Loucy (cell line): ENCODE measurements around the gene SIGLEC10.
"Not testable (repeated sequence)": the region's sequence is repeated elsewhere in the genome, so short reads cannot be mapped to it uniquely, and the experiment has no call there.

Source experiments
- H2AFZ ChIP-seq: fragments of 200-600 bp; sonication (generic); 2 replicates; pipeline ENCODE4 v1.6.0; 2016; ENCODE audit warnings: antibody characterized with exemption, mild to moderate bottlenecking, low read length, moderate library complexity
- H3F3A ChIP-seq: fragments of 200-600 bp; 2 replicates; pipeline ENCODE4 v1.6.0; 2016; ENCODE audit warnings: antibody characterized with exemption, low read depth, mild to moderate bottlenecking
- H3K27me3 ChIP-seq: fragments of 200-600 bp; sonication (generic); 2 replicates; pipeline ENCODE4 v1.6.1; 2014; ENCODE audit warnings: low read length, mild to moderate bottlenecking; ENCODE audit not compliant: insufficient read depth, poor library complexity, severe bottlenecking
- H3K36me3 ChIP-seq: fragments of 200-600 bp; sonication (generic); 2 replicates; pipeline ENCODE4 v1.6.1; 2016; ENCODE audit warnings: low read length; ENCODE audit not compliant: insufficient read depth
- H3K4me1 ChIP-seq: fragments of 200-600 bp; sonication (generic); 2 replicates; pipeline ENCODE4 v1.5.1; 2014; ENCODE audit warnings: low read length, mild to moderate bottlenecking; ENCODE audit not compliant: insufficient read depth, poor library complexity, severe bottlenecking
- H3K4me2 ChIP-seq: fragments of 200-600 bp; sonication (generic); 2 replicates; pipeline ENCODE4 v1.6.0; 2014; ENCODE audit warnings: antibody characterized with exemption, low read length, low read depth, mild to moderate bottlenecking; ENCODE audit not compliant: poor library complexity, severe bottlenecking
- H3K4me3 ChIP-seq: fragments of 200-600 bp; sonication (generic); 2 replicates; pipeline ENCODE4 v1.5.1; 2014; ENCODE audit warnings: low read length, mild to moderate bottlenecking, mixed read lengths; ENCODE audit not compliant: poor library complexity, severe bottlenecking
- H3K79me2 ChIP-seq: fragments of 200-600 bp; sonication (generic); 2 replicates; pipeline ENCODE4 v1.6.1; 2014; ENCODE audit warnings: low read length; ENCODE audit not compliant: insufficient read depth
- H3K9ac ChIP-seq: fragments of 200-600 bp; sonication (generic); 2 replicates; pipeline ENCODE4 v1.6.0; 2014; ENCODE audit warnings: mild to moderate bottlenecking, low read depth, low read length, moderate library complexity; ENCODE audit not compliant: poor library complexity, severe bottlenecking
- H3K9me2 ChIP-seq: fragments of 200-600 bp; sonication (generic); replicated peaks from 2 replicates; pipeline ENCODE4 v1.6.1; 2016; ENCODE audit warnings: low read depth, low read length, mixed read lengths
- H3K9me3 ChIP-seq: fragments of 200-600 bp; sonication (generic); 2 replicates; pipeline ENCODE4 v1.6.1; 2014; ENCODE audit warnings: mild to moderate bottlenecking, antibody characterized with exemption, low read length, low read depth; ENCODE audit not compliant: insufficient read depth
- H4K20me1 ChIP-seq: fragments of 200-600 bp; sonication (generic); 2 replicates; pipeline ENCODE4 v1.6.0; 2014; ENCODE audit warnings: antibody characterized with exemption, low read length, mild to moderate bottlenecking; ENCODE audit not compliant: insufficient read depth, poor library complexity, severe bottlenecking
- CTCF ChIP-seq: fragments of 200-600 bp; sonication (generic); conservative IDR thresholded peaks from 2 replicates; pipeline ENCODE4 v1.5.1; 2014; ENCODE audit warnings: mild to moderate bottlenecking, antibody characterized with exemption, low read length
- EZH2phosphoT487 ChIP-seq: fragments of 200-600 bp; IDR thresholded peaks from 2 replicates; pipeline ENCODE4 v1.6.1; 2018; ENCODE audit warnings: antibody characterized with exemption, mild to moderate bottlenecking, moderate library complexity, borderline replicate concordance

SIGLEC10 gene

GRCh38 chr19:51398096-51398704 lies 19.2 kb downstream of the SIGLEC10 start:
- peak; percentile 68 for TF ChIP-seq CTCF
- no peak for TF ChIP-seq EZH2phosphoT487
- peaks cover 12% of the 10 kb centered on the region for H3K79me2 ChIP-seq

GRCh38 chr19:51397453-51397852 lies 20.0 kb downstream of the SIGLEC10 start:
- H3K4me2 ChIP-seq, H3K36me3 ChIP-seq, H4K20me1 ChIP-seq, H2AFZ ChIP-seq, H3K9me3 ChIP-seq, H3K9ac ChIP-seq, H3F3A ChIP-seq, H3K9me2 ChIP-seq, H3K27me3 ChIP-seq, H3K4me3 ChIP-seq: not testable (repeated sequence)
- Histone ChIP-seq H3K79me2 (peaks cover 12% of the 10 kb centered on the region), H3K4me1 (peaks cover 40% of the 10 kb centered on the region)

More at GRCh38 chr19:51398096-51398704, 19.2 kb downstream of the SIGLEC10 start:
- Histone ChIP-seq H3K36me3 (no peaks in the 10 kb centered on the region), H3K9ac (peak overlapping the region; percentile 11), H3K9me3 (peaks cover 6% of the 10 kb centered on the region; the same call in 1 of the 2 replicates), H3K9me2 (no peaks in the 10 kb centered on the region), H3K4me3 (no peak overlapping the region), H4K20me1 (no peaks in the 10 kb centered on the region), H3K27me3 (no peaks in the 10 kb centered on the region), H2AFZ (no peak overlapping the region), H3F3A (0 out of 2 replicates have a peak, but pooled peaks cover 4% of the 10 kb centered on the region), H3K4me1 (peaks cover 40% of the 10 kb centered on the region), H3K4me2 (no peak overlapping the region)

GRCh38 chr19:51396175-51396574 lies 21.3 kb downstream of the SIGLEC10 start:
- no peaks in the 10 kb centered on the region for H4K20me1 ChIP-seq
- H3K9me2 ChIP-seq: no peaks in the 10 kb centered on the region
- no peak overlapping the region for H3K4me3 ChIP-seq
- H3K4me1 ChIP-seq: peaks cover 40% of the 10 kb centered on the region
- no peaks in the 10 kb centered on the region for H3K9me3 ChIP-seq
- H3F3A ChIP-seq: 0 out of 2 replicates have a peak, but pooled peaks cover 4% of the 10 kb centered on the region
- TF ChIP-seq EZH2phosphoT487: no peak
- no peak for TF ChIP-seq CTCF
- peak overlapping the region; percentile 11 for H3K9ac ChIP-seq
- H3K27me3 ChIP-seq: no peaks in the 10 kb centered on the region
- H2AFZ ChIP-seq: no peak overlapping the region
- no peaks in the 10 kb centered on the region for H3K36me3 ChIP-seq
- H3K4me2 ChIP-seq: peak overlapping the region; percentile 8
- H3K79me2 ChIP-seq: peaks cover 12% of the 10 kb centered on the region
